HUDEP-2 (cell line): Measurements from ENCODE around the gene SHISA5.

Experiments used
- DNase-seq, 76 experiments: peaks; one replicate each; lab custom pipeline; 2025; ENCODE audit not compliant: unreplicated experiment in 76 of 76; lab: John Stamatoyannopoulos, UW

Gene SHISA5

GRCh38 chr3:48419597-48419996 lies 84.4 kb downstream of the SHISA5 start:
- no peak for DNase-seq

GRCh38 chr3:48419149-48419548 lies 84.8 kb downstream of the SHISA5 start:
- no peak for DNase-seq

- DNase-seq: no peak
These were observed 85.3 kb downstream of the SHISA5 start for GRCh38 chr3:48418651-48419050.

- DNase-seq: no peak
These were observed 85.8 kb downstream of the SHISA5 start for GRCh38 chr3:48418140-48418539.
